Prostate gland (tissue), 2 donors: ENCODE results near the gene ZBTB25. TPM values are rescaled to one million over a fixed set of nuclear protein-coding genes. Genes with fewer than 3 reads are reported as not detected.

ENCODE experiments used
- DNase-seq: peaks from one replicate; pipeline ENCODE4 v3.0.0-alpha.2; 2019; ENCODE audit warnings: low spot score
- H3K27ac ChIP-seq, 2 donors: fragments of 200-600 bp; sonication (generic); 2 replicates each; pipeline ENCODE4 v1.5.1; 2017 to 2019
- H3K27me3 ChIP-seq: fragments of 200-600 bp; sonication (generic); replicated peaks from 2 replicates; pipeline ENCODE4 v1.5.1; 2019; ENCODE audit not compliant: insufficient read depth
- H3K36me3 ChIP-seq, 2 donors: fragments of 200-600 bp; sonication (generic); 1 replicate in 1 of 2; 2 replicates in 1 of 2; pipeline versions ENCODE4 v1.5.1 to v1.8.1; 2017 to 2019
- H3K4me1 ChIP-seq: fragments of 200-600 bp; sonication (generic); replicated peaks from 2 replicates; pipeline ENCODE4 v1.5.1; 2019
- H3K4me3 ChIP-seq, 2 donors: fragments of 200-600 bp; sonication (generic); 2 replicates each; pipeline ENCODE4 v1.5.1; 2017 to 2019
- H3K9me3 ChIP-seq: fragments of 200-600 bp; sonication (generic); 2 replicates; pipeline ENCODE4 v1.5.1; 2017
- CTCF ChIP-seq, 4 experiments: fragments of 200-600 bp in 2 of 4; fragments of 450-650 bp in 2 of 4; sonication (generic) in 2 of 4; IDR thresholded peaks; 1 replicate in 3 of 4; 2 replicates in 1 of 4; pipeline ENCODE4 v1.5.1; 2016 to 2019; ENCODE audit warnings: antibody characterized with exemption in 4 of 4, mild to moderate bottlenecking in 2 of 4, moderate library complexity in 2 of 4
- POLR2A ChIP-seq: fragments of 450-650 bp; IDR thresholded peaks from one replicate; pipeline ENCODE4 v1.6.1; 2016; ENCODE audit warnings: antibody characterized with exemption, mild to moderate bottlenecking
- POLR2AphosphoS5 ChIP-seq: sonication (generic); formaldehyde crosslinking; IDR thresholded peaks from one replicate; pipeline ENCODE4 v1.6.1; 2017; ENCODE audit warnings: antibody characterized with exemption
- WGBS: methylation state at CpG from one replicate; pipeline ENCODE4 v1.1.5; 2018; 5-methylcytosine and 5-hydroxymethylcytosine counted together
- intact Hi-C: fragments of 100-400 bp; cut with DNase I; formaldehyde crosslinking; loops from one replicate; pipeline ENCODE4 v1.14.2; 2022
- total RNA-seq, 2 donors: library from RNA; depleted of rRNA; stranded (reverse); fragments of >200 nt; gene quantifications; one replicate each; pipeline ENCODE4 v1.1.0, GENCODE V29; 2016

Gene ZBTB25
- total RNA-seq, 2 donors from 2014 or later, result 10.2 to 20.2 TPM

- Histone ChIP-seq H3K4me3 (no peak overlapping the region), H3K27me3 (no peaks in the 10 kb centered on the region), H3K4me1 (no peaks in the 10 kb centered on the region), H3K36me3 (no peaks in the 10 kb centered on the region), H3K27ac (no peak overlapping the region), H3K9me3 (no peaks in the 10 kb centered on the region)
- 86% methylated on average over 3 of the region's 3 CpGs for WGBS
- no peak for DNase-seq
- intact Hi-C loops, result no loop called here
- TF ChIP-seq POLR2AphosphoS5 (no peak), POLR2A (no peak), CTCF (IDR thresholded peaks at IDR 0.05) (no peak)
Observed at GRCh38 chr14:64416348-64416932, 87.2 kb downstream of the ZBTB25 start.

GRCh38 chr14:64412237-64412636 lies 91.4 kb downstream of the ZBTB25 start:
- no peaks in the 10 kb centered on the region for H3K36me3 ChIP-seq
- no peak for DNase-seq
- no peak for TF ChIP-seq CTCF (IDR thresholded peaks at IDR 0.05)
- no peak for TF ChIP-seq POLR2AphosphoS5
- TF ChIP-seq POLR2A, result no peak
- H3K4me1 ChIP-seq, result no peaks in the 10 kb centered on the region
- no peak overlapping the region for H3K4me3 ChIP-seq
- no peak overlapping the region for H3K27ac ChIP-seq
- 96% methylated on average over 1 of the region's 1 CpG for WGBS
- intact Hi-C loops, result no loop called here
- H3K27me3 ChIP-seq, result no peaks in the 10 kb centered on the region
- H3K9me3 ChIP-seq, result no peaks in the 10 kb centered on the region

- no peak for DNase-seq
- intact Hi-C loops, result no loop called here
- WGBS, result 93% methylated on average over 4 of the region's 4 CpGs
- TF ChIP-seq POLR2AphosphoS5 (no peak), POLR2A (no peak), CTCF (IDR thresholded peaks at IDR 0.05) (no peak)
- Histone ChIP-seq H3K4me1 (no peaks in the 10 kb centered on the region), H3K27ac (no peak overlapping the region), H3K27me3 (no peaks in the 10 kb centered on the region), H3K9me3 (no peaks in the 10 kb centered on the region), H3K36me3 (no peaks in the 10 kb centered on the region), H3K4me3 (no peak overlapping the region)
Observed at GRCh38 chr14:64411001-64411400, 92.6 kb downstream of the ZBTB25 start.

- no peak for DNase-seq
- Histone ChIP-seq H3K27ac (no peak overlapping the region), H3K4me3 (no peak overlapping the region), H3K4me1 (no peaks in the 10 kb centered on the region), H3K36me3 (no peaks in the 10 kb centered on the region), H3K27me3 (no peaks in the 10 kb centered on the region), H3K9me3 (no peaks in the 10 kb centered on the region)
- intact Hi-C loops, result no loop called here
- WGBS, result 55% methylated on average over 5 of the region's 5 CpGs
- TF ChIP-seq POLR2AphosphoS5 (no peak), CTCF (IDR thresholded peaks at IDR 0.05) (no peak)
Observed at GRCh38 chr14:64410084-64410774, 93.4 kb downstream of the ZBTB25 start.
